HEK293 (cell line): ENCODE measurements around the gene SERTAD4.
A peak's percentile ranks its signal among the peaks of the same experiment; 100 is the strongest.

Source experiments
- CTCF ChIA-PET: fragments of 350-600 bp; formaldehyde crosslinking; extraction: SDS; loops from one replicate; lab custom pipeline; 2021; ENCODE audit warnings: antibody characterized with exemption; lab: Yijun Ruan, JAX
- POLR2A ChIA-PET: fragments of 300-600 bp; formaldehyde crosslinking; extraction: SDS; loops from one replicate; lab custom pipeline; 2020; ENCODE audit warnings: antibody characterized with exemption, inconsistent platforms; lab: Yijun Ruan, JAX
- H3K27ac ChIP-seq: fragments of 200-500 bp; sonication (Bioruptor generic); 2 replicates; pipeline ENCODE4 v1.5.1; 2014; ENCODE audit warnings: low read depth, low read length, control low read depth, inconsistent platforms; ENCODE audit errors: extremely low read depth
- H3K36me3 ChIP-seq, 2 experiments: fragments of 200-500 bp in 1 of 2; sonication (Bioruptor generic) in 1 of 2; 1 replicate in 1 of 2; 2 replicates in 1 of 2; pipeline ENCODE4 v1.5.1; 2014 to 2017; ENCODE audit warnings: inconsistent platforms in 2 of 2, low read length in 2 of 2; ENCODE audit not compliant: control insufficient read depth in 2 of 2, insufficient read depth in 1 of 2
- H3K4me1 ChIP-seq: fragments of 200-500 bp; sonication (Bioruptor generic); 2 replicates; pipeline ENCODE4 v1.5.1; 2014; ENCODE audit warnings: mild to moderate bottlenecking, low read length, inconsistent platforms; ENCODE audit not compliant: control insufficient read depth, insufficient read depth
- H3K4me3 ChIP-seq: 2 replicates; pipeline ENCODE4 v1.5.1; 2011; ENCODE audit warnings: low read depth, mild to moderate bottlenecking, control low read depth, low read length, moderate library complexity
- H3K9me3 ChIP-seq: fragments of 200-500 bp; sonication (Bioruptor generic); 2 replicates; pipeline ENCODE4 v1.5.1; 2014; ENCODE audit warnings: low read depth, low read length, inconsistent platforms; ENCODE audit not compliant: control insufficient read depth, insufficient read depth
- BCL11A ChIP-seq: fragments of 450-650 bp; formaldehyde crosslinking; IDR thresholded peaks from 2 replicates; pipeline ENCODE4 v1.5.1; 2016; ENCODE audit warnings: low read depth, missing biosample characterization, missing genetic modification characterization
- EGR2 ChIP-seq: fragments of 450-650 bp; formaldehyde crosslinking; IDR thresholded peaks from 2 replicates; pipeline ENCODE4 v1.5.1; 2016; ENCODE audit warnings: low read depth, missing biosample characterization, missing genetic modification characterization
- FEZF1 ChIP-seq: fragments of 450-650 bp; formaldehyde crosslinking; IDR thresholded peaks from 2 replicates; pipeline ENCODE4 v1.5.1; 2016; ENCODE audit warnings: missing biosample characterization, missing genetic modification characterization
- GLI4 ChIP-seq: fragments of 450-650 bp; formaldehyde crosslinking; IDR thresholded peaks from 2 replicates; pipeline ENCODE4 v1.5.1; 2016; ENCODE audit warnings: missing biosample characterization, missing genetic modification characterization
- SCRT1 ChIP-seq: fragments of 450-650 bp; formaldehyde crosslinking; IDR thresholded peaks from 2 replicates; pipeline ENCODE4 v1.5.1; 2016; ENCODE audit warnings: missing biosample characterization, missing genetic modification characterization, borderline replicate concordance
- SCRT2 ChIP-seq: fragments of 450-650 bp; formaldehyde crosslinking; IDR thresholded peaks from 2 replicates; pipeline ENCODE4 v1.5.1; 2016; ENCODE audit warnings: missing biosample characterization, missing genetic modification characterization
- ZBTB48 ChIP-seq: fragments of 450-650 bp; formaldehyde crosslinking; IDR thresholded peaks from 2 replicates; pipeline ENCODE4 v1.5.1; 2016; ENCODE audit warnings: missing biosample characterization, missing genetic modification characterization
- ZBTB7A ChIP-seq: fragments of 450-650 bp; formaldehyde crosslinking; IDR thresholded peaks from 2 replicates; pipeline ENCODE4 v1.5.1; 2016; ENCODE audit warnings: low read depth, missing biosample characterization, missing genetic modification characterization
- ZFP37 ChIP-seq: fragments of 450-650 bp; formaldehyde crosslinking; IDR thresholded peaks from 2 replicates; pipeline ENCODE4 v1.5.1; 2016; ENCODE audit warnings: missing biosample characterization, missing genetic modification characterization
- ZFP69B ChIP-seq: fragments of 450-650 bp; formaldehyde crosslinking; IDR thresholded peaks from 2 replicates; pipeline ENCODE4 v1.5.1; 2016; ENCODE audit warnings: missing biosample characterization, missing genetic modification characterization
- ZNF121 ChIP-seq: fragments of 450-650 bp; formaldehyde crosslinking; IDR thresholded peaks from 2 replicates; pipeline ENCODE4 v1.5.1; 2016; ENCODE audit warnings: missing biosample characterization, missing genetic modification characterization
- ZNF184 ChIP-seq: fragments of 450-650 bp; IDR thresholded peaks from 2 replicates; pipeline ENCODE4 v1.5.1; 2018; ENCODE audit warnings: missing biosample characterization, mild to moderate bottlenecking, missing genetic modification characterization
- ZNF350 ChIP-seq: fragments of 450-650 bp; formaldehyde crosslinking; IDR thresholded peaks from 2 replicates; pipeline ENCODE4 v1.5.0; 2017; ENCODE audit warnings: missing biosample characterization, mild to moderate bottlenecking, missing genetic modification characterization
- ZNF366 ChIP-seq: fragments of 450-650 bp; formaldehyde crosslinking; conservative IDR thresholded peaks from 2 replicates; pipeline ENCODE4 v1.5.1; 2016; ENCODE audit warnings: missing biosample characterization, missing genetic modification characterization
- ZNF473 ChIP-seq: fragments of 450-650 bp; formaldehyde crosslinking; IDR thresholded peaks from 2 replicates; pipeline ENCODE4 v1.5.1; 2017; ENCODE audit warnings: missing biosample characterization, missing genetic modification characterization
- ZNF48 ChIP-seq: fragments of 450-650 bp; formaldehyde crosslinking; IDR thresholded peaks from 2 replicates; pipeline ENCODE4 v1.5.1; 2016; ENCODE audit warnings: missing biosample characterization, missing genetic modification characterization
- ZNF585B ChIP-seq: fragments of 450-650 bp; formaldehyde crosslinking; IDR thresholded peaks from 2 replicates; pipeline ENCODE4 v1.5.1; 2016; ENCODE audit warnings: missing biosample characterization, missing genetic modification characterization
- ZNF623 ChIP-seq: fragments of 450-650 bp; formaldehyde crosslinking; IDR thresholded peaks from 2 replicates; pipeline ENCODE4 v1.5.1; 2016; ENCODE audit warnings: missing biosample characterization, missing genetic modification characterization
- ZNF624 ChIP-seq: fragments of 450-650 bp; formaldehyde crosslinking; IDR thresholded peaks from 2 replicates; pipeline ENCODE4 v1.5.1; 2017; ENCODE audit warnings: missing biosample characterization, missing genetic modification characterization
- ZNF658 ChIP-seq: fragments of 450-650 bp; formaldehyde crosslinking; IDR thresholded peaks from 2 replicates; pipeline ENCODE4; 2016; ENCODE audit warnings: missing biosample characterization, missing genetic modification characterization
- ZNF701 ChIP-seq: fragments of 450-650 bp; formaldehyde crosslinking; IDR thresholded peaks from 2 replicates; pipeline ENCODE4 v1.5.1; 2016; ENCODE audit warnings: missing biosample characterization, missing genetic modification characterization
- ZNF777 ChIP-seq: fragments of 450-650 bp; formaldehyde crosslinking; IDR thresholded peaks from 2 replicates; pipeline ENCODE4 v1.5.1; 2017; ENCODE audit warnings: missing biosample characterization, missing genetic modification characterization, borderline replicate concordance
- ZNF837 ChIP-seq: fragments of 450-650 bp; formaldehyde crosslinking; IDR thresholded peaks from 2 replicates; pipeline ENCODE4 v1.5.1; 2016; ENCODE audit warnings: missing biosample characterization, missing genetic modification characterization
- TF ChIP-seq, protein P1 (sequence below): fragments of 450-650 bp; formaldehyde crosslinking; IDR thresholded peaks from 2 replicates; pipeline ENCODE4 v1.5.1; 2017; ENCODE audit warnings: missing biosample characterization, missing genetic modification characterization
- TF ChIP-seq, protein P2 (sequence below): fragments of 450-650 bp; formaldehyde crosslinking; IDR thresholded peaks from 2 replicates; pipeline ENCODE4 v1.5.1; 2016; ENCODE audit warnings: missing biosample characterization, missing genetic modification characterization, low read depth
- TF ChIP-seq, protein P3 (sequence below): fragments of 450-650 bp; formaldehyde crosslinking; IDR thresholded peaks from 2 replicates; pipeline ENCODE4 v1.5.1; 2016; ENCODE audit warnings: missing biosample characterization, missing genetic modification characterization
- TF ChIP-seq, protein P4 (sequence below): fragments of 450-650 bp; formaldehyde crosslinking; IDR thresholded peaks from 2 replicates; pipeline ENCODE4 v1.5.1; 2016; ENCODE audit warnings: missing biosample characterization, missing genetic modification characterization
- TF ChIP-seq, protein P5 (sequence below): fragments of 450-650 bp; formaldehyde crosslinking; IDR thresholded peaks from 2 replicates; pipeline ENCODE4 v1.5.1; 2016; ENCODE audit warnings: missing biosample characterization, missing genetic modification characterization

Gene SERTAD4

DNA sequence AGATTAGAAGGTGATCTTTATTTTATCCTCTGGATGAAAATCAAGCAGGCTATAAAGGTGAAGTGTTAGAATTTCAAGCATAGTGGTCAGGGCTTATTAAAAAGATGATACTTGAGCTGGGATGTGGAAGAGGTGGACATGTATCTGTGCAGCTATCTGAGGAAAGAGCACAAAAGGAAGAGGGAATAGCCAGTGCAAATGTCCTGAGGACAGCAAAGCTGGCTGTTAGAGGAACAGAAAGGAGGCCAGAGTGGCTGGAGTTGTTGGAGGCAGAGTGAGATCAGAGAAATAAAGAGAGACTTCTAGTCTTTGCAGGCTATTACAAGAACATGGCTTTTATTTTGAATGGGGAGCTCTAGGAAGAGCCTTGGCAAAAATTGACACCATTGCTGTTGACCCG lies 4.4 kb upstream of the SERTAD4 start:
- H3K9me3 ChIP-seq, result no peaks in the 10 kb centered on the region
- peaks cover 8% of the 10 kb centered on the region for H3K4me1 ChIP-seq
- no peak overlapping the region for H3K4me3 ChIP-seq
- H3K36me3 ChIP-seq, result no peaks in the 10 kb centered on the region
- CTCF ChIA-PET, result no interaction called here
- TF ChIP-seq ZNF184 (no peak), ZNF623 (tag by site-specific recombination) (peak; percentile 91)
- POLR2A ChIA-PET, result no interaction called here
- no peak overlapping the region for H3K27ac ChIP-seq

DNA sequence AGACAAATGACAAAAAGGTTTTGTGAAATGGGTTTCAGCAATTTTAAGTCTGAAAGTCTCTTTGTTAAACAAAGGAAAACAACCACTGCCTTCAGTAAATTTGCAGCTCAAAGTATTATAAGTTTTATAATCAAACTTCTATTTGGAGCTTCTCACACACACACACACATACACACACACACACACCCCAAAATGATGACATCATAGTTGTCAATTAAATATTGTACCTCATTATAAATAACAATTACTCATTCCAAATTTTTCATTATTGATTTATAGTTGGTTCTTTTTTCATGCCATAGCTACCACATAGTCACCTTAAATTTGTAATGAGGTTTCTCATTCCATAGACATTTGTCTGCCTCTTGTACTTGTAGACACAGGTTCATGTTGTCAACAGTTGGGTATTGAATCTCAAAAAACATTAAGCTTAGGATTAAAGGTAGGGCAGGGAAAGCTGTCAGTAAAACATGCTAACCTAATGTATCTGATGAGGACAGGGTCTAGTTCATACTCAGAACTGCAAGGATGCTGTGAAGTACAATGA lies 2.4 kb upstream of the SERTAD4 start:
- Histone ChIP-seq H3K36me3 (peaks cover 0 to 3% of the 10 kb centered on the region in 2 experiments; a peak in 1 of 3 replicates), H3K4me3 (no peak overlapping the region), H3K9me3 (no peaks in the 10 kb centered on the region), H3K4me1 (peaks cover 14% of the 10 kb centered on the region), H3K27ac (no peak overlapping the region)
- POLR2A ChIA-PET, result no interaction called here
- CTCF ChIA-PET, result interaction anchor here (0.6 to 1.3 kb wide), 4 partner anchors 34 to 144 kb away, joined by 3 to 4 read pairs (median 3); no protein-coding TSS in a partner anchor
- TF ChIP-seq ZFP69B (tag by site-specific recombination) (no peak), GLI4 (tag by site-specific recombination) (no peak), ZBTB7A (tag by site-specific recombination) (no peak), FEZF1 (no peak), ZNF777 (no peak), ZNF701 (no peak), ZBTB48 (no peak), ZNF366 (tag by site-specific recombination) (no peak), EGR2 (tag by site-specific recombination) (no peak), ZNF837 (tag by site-specific recombination) (no peak), ZNF473 (tag by site-specific recombination) (no peak), BCL11A (no peak), SCRT2 (tag by site-specific recombination) (peak; percentile 38; the same call in 1 of the 2 replicates), ZNF585B (tag by site-specific recombination) (no peak), SCRT1 (tag by site-specific recombination) (0 out of 2 replicates have a peak, but pooled peaks have one; percentile 12), ZFP37 (tag by site-specific recombination) (no peak), ZNF658 (tag by site-specific recombination) (no peak), ZNF623 (tag by site-specific recombination) (no peak), ZNF48 (tag by site-specific recombination) (no peak), ZNF624 (tag by site-specific recombination) (no peak), ZNF121 (tag by site-specific recombination) (no peak), ZNF350 (tag by site-specific recombination) (no peak)
- TF ChIP-seq, protein P1, sequence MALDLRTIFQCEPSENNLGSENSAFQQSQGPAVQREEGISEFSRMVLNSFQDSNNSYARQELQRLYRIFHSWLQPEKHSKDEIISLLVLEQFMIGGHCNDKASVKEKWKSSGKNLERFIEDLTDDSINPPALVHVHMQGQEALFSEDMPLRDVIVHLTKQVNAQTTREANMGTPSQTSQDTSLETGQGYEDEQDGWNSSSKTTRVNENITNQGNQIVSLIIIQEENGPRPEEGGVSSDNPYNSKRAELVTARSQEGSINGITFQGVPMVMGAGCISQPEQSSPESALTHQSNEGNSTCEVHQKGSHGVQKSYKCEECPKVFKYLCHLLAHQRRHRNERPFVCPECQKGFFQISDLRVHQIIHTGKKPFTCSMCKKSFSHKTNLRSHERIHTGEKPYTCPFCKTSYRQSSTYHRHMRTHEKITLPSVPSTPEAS, result peak; percentile 70
- TF ChIP-seq, protein P2, sequence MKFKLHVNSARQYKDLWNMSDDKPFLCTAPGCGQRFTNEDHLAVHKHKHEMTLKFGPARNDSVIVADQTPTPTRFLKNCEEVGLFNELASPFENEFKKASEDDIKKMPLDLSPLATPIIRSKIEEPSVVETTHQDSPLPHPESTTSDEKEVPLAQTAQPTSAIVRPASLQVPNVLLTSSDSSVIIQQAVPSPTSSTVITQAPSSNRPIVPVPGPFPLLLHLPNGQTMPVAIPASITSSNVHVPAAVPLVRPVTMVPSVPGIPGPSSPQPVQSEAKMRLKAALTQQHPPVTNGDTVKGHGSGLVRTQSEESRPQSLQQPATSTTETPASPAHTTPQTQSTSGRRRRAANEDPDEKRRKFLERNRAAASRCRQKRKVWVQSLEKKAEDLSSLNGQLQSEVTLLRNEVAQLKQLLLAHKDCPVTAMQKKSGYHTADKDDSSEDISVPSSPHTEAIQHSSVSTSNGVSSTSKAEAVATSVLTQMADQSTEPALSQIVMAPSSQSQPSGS (tag by site-specific recombination), result peak; percentile 95
- TF ChIP-seq, protein P3, sequence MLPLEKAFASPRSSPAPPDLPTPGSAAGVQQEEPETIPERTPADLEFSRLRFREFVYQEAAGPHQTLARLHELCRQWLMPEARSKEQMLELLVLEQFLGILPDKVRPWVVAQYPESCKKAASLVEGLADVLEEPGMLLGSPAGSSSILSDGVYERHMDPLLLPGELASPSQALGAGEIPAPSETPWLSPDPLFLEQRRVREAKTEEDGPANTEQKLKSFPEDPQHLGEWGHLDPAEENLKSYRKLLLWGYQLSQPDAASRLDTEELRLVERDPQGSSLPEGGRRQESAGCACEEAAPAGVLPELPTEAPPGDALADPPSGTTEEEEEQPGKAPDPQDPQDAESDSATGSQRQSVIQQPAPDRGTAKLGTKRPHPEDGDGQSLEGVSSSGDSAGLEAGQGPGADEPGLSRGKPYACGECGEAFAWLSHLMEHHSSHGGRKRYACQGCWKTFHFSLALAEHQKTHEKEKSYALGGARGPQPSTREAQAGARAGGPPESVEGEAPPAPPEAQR (tag by site-specific recombination), result no peak
- TF ChIP-seq, protein P4, sequence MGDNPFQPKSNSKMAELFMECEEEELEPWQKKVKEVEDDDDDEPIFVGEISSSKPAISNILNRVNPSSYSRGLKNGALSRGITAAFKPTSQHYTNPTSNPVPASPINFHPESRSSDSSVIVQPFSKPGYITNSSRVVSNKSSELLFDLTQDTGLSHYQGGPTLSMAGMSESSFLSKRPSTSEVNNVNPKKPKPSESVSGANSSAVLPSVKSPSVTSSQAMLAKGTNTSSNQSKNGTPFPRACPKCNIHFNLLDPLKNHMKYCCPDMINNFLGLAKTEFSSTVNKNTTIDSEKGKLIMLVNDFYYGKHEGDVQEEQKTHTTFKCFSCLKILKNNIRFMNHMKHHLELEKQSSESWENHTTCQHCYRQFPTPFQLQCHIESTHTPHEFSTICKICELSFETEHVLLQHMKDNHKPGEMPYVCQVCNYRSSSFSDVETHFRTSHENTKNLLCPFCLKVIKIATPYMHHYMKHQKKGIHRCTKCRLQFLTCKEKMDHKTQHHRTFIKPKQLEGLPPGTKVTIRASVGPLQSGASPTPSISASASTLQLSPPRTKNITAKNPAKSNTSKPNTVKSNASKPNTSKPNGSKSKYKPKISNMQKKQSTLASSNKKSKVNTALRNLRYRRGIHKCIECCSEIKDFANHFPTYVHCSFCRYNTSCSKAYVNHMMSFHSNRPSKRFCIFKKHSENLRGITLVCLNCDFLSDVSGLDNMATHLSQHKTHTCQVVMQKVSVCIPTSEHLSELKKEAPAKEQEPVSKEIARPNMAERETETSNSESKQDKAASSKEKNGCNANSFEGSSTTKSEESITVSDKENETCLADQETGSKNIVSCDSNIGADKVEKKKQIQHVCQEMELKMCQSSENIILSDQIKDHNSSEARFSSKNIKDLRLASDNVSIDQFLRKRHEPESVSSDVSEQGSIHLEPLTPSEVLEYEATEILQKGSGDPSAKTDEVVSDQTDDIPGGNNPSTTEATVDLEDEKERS (tag by site-specific recombination), result no peak
- TF ChIP-seq, protein P5, sequence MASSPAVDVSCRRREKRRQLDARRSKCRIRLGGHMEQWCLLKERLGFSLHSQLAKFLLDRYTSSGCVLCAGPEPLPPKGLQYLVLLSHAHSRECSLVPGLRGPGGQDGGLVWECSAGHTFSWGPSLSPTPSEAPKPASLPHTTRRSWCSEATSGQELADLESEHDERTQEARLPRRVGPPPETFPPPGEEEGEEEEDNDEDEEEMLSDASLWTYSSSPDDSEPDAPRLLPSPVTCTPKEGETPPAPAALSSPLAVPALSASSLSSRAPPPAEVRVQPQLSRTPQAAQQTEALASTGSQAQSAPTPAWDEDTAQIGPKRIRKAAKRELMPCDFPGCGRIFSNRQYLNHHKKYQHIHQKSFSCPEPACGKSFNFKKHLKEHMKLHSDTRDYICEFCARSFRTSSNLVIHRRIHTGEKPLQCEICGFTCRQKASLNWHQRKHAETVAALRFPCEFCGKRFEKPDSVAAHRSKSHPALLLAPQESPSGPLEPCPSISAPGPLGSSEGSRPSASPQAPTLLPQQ (tag by site-specific recombination), result no peak
